GM12878 (cell line): ENCODE data around the gene ANTXR1. TPM values are rescaled to one million over a fixed set of nuclear protein-coding genes. Genes with fewer than 3 reads are reported as not detected.

Source experiments
- ATAC-seq: fragments of 200-7000 bp; cut with Tn5 transposase; 3 replicates; pipeline ENCODE4 v1.9.1; 2020; ENCODE audit warnings: mild to moderate bottlenecking, moderate library complexity
- BruUV-seq: library from RNA; stranded (reverse); fragments of 400-500 nt; replicated peaks from 2 replicates; lab custom pipeline; 2021; lab: Mats Ljungman, UMichigan
- CTCF ChIA-PET: fragments of 300-600 bp; sonication (Branson Sonifier 250); formaldehyde crosslinking; extraction: SDS; loops from one replicate; lab custom pipeline; 2021; ENCODE audit warnings: inconsistent platforms; lab: Yijun Ruan, JAX
- POLR2A ChIA-PET: fragments of 350-600 bp; formaldehyde crosslinking; extraction: SDS; loops from one replicate; lab custom pipeline; 2021; ENCODE audit warnings: inconsistent platforms; lab: Charles Lee
- RAD21 ChIA-PET: fragments of 300-600 bp; sonication (Branson Sonifier 250); formaldehyde crosslinking; loops from one replicate; lab custom pipeline; 2023; ENCODE audit warnings: antibody characterized with exemption; ENCODE audit not compliant: unreplicated experiment; lab: Charles Lee
- SMC1A ChIA-PET: fragments of 300-600 bp; sonication (Branson Sonifier 250); formaldehyde crosslinking; loops from one replicate; lab custom pipeline; 2023; ENCODE audit not compliant: unreplicated experiment, uncharacterized antibody; lab: Charles Lee
- DNase-seq: peaks from one replicate; pipeline ENCODE4 v3.0.0-alpha.2; 2011; ENCODE audit warnings: low read depth, low spot score
- FAIRE-seq: peaks from 3 replicates; lab custom pipeline; 2011; peaks lifted over from hg19 to GRCh38; lab: Jason Lieb, UNC
- H2AFZ ChIP-seq: 2 replicates; pipeline ENCODE4 v1.6.0; 2011; ENCODE audit warnings: low read depth, low read length, control low read depth; ENCODE audit not compliant: control insufficient read depth
- H3K27ac ChIP-seq: 2 replicates; pipeline ENCODE4 v1.5.1; 2011; ENCODE audit warnings: control low read depth; ENCODE audit not compliant: control insufficient read depth, insufficient read depth
- H3K27me3 ChIP-seq, 2 experiments: replicated peaks in 1 of 2; 2 replicates each; pipeline versions ENCODE4 v1.6.0 to v1.6.1; 2011; ENCODE audit warnings: low read length in 1 of 2; ENCODE audit not compliant: control insufficient read depth in 2 of 2, insufficient read depth in 2 of 2
- H3K36me3 ChIP-seq, 2 experiments: 2 replicates each; pipeline ENCODE4 v1.5.1; 2011; ENCODE audit warnings: low read length in 1 of 2; ENCODE audit not compliant: control insufficient read depth in 2 of 2, insufficient read depth in 2 of 2
- H3K4me1 ChIP-seq: 2 replicates; pipeline ENCODE4 v1.6.1; 2011; ENCODE audit warnings: mild to moderate bottlenecking, low read length, moderate library complexity, mixed read lengths; ENCODE audit not compliant: control insufficient read depth, insufficient read depth
- H3K4me2 ChIP-seq: 2 replicates; pipeline ENCODE4 v1.6.0; 2011; ENCODE audit warnings: control low read depth; ENCODE audit not compliant: control insufficient read depth, insufficient read depth
- H3K4me3 ChIP-seq: fragments of 200-600 bp; sonication (generic); 2 replicates; pipeline ENCODE4 v1.5.1; 2016
- H3K79me2 ChIP-seq: 2 replicates; pipeline ENCODE4 v1.6.0; 2011; ENCODE audit warnings: low read length; ENCODE audit not compliant: control insufficient read depth, insufficient read depth
- H3K9ac ChIP-seq: 2 replicates; pipeline ENCODE4 v1.8.0; 2011; ENCODE audit warnings: low read length, control low read depth, mixed read lengths; ENCODE audit not compliant: control insufficient read depth, insufficient read depth
- H3K9me3 ChIP-seq: replicated peaks from 3 replicates; pipeline ENCODE4 v1.5.1; 2011; ENCODE audit warnings: mild to moderate bottlenecking, low read length; ENCODE audit not compliant: control insufficient read depth, insufficient read depth
- H4K20me1 ChIP-seq: 2 replicates; pipeline ENCODE4 v1.6.0; 2011; ENCODE audit not compliant: control insufficient read depth, insufficient read depth
- CHD2 ChIP-seq: IDR thresholded peaks from 2 replicates; pipeline ENCODE4 v1.6.1; 2011; ENCODE audit warnings: low read depth, low read length, improper control_type of control experiment, borderline replicate concordance
- FOS ChIP-seq: IDR thresholded peaks from 3 replicates; pipeline ENCODE4 v1.6.1; 2011; ENCODE audit warnings: borderline replicate concordance; ENCODE audit not compliant: insufficient read length; ENCODE audit errors: extremely low read depth
- IKZF1 ChIP-seq: fragments of 450-650 bp; conservative IDR thresholded peaks from 2 replicates; pipeline ENCODE4 v1.6.1; 2017; ENCODE audit warnings: antibody characterized with exemption, mild to moderate bottlenecking
- NFXL1 ChIP-seq: fragments of 450-650 bp; IDR thresholded peaks from 2 replicates; pipeline ENCODE4 v1.6.1; 2017; ENCODE audit warnings: antibody characterized with exemption, mild to moderate bottlenecking, borderline replicate concordance
- SREBF2 ChIP-seq: IDR thresholded peaks from 2 replicates; pipeline ENCODE4 v1.6.1; 2012; ENCODE audit warnings: mild to moderate bottlenecking, low read length
- WRNIP1 ChIP-seq: IDR thresholded peaks from 2 replicates; pipeline ENCODE4 v1.6.1; 2011; ENCODE audit warnings: low read depth, low read length, improper control_type of control experiment, borderline replicate concordance
- ZNF24 ChIP-seq: fragments of 450-650 bp; IDR thresholded peaks from 2 replicates; pipeline ENCODE4 v1.6.1; 2017; ENCODE audit warnings: antibody characterized with exemption, mild to moderate bottlenecking
- WGBS: methylation state at CpG from one replicate; pipeline ENCODE4 v1.1.6; 2016; ENCODE audit warnings: low lambda C conversion rate; ENCODE audit not compliant: insufficient replicate concordance, insufficient coverage; ENCODE audit errors: missing lambda C conversion rate; 5-methylcytosine and 5-hydroxymethylcytosine counted together
- in situ Hi-C: fragments of 300-500 bp; cut with MboI; formaldehyde crosslinking; loops from 9 replicates; pipeline ENCODE4 v1.14.3; 2018; ENCODE audit warnings: mixed read lengths
- intact Hi-C: fragments of 100-400 bp; cut with micrococcal nuclease; formaldehyde crosslinking; loops from one replicate; pipeline ENCODE4 v1.14.2; 2022; ENCODE audit not compliant: unreplicated experiment
- polyA plus RNA-seq, 11 experiments: library from polyadenylated mRNA; depleted of rRNA in 4 of 11; unstranded in 6 of 11; stranded (reverse) in 5 of 11; fragments of >200 nt; fragmentation: Nextera tagmentation in 4 of 11; fragmentation: Illumina TruSeq in 1 of 11; extraction: Ambion mirVana in 4 of 11; extraction: Trizol in 1 of 11; gene quantifications; 1 replicate in 1 of 11; 2 replicates in 10 of 11; pipeline versions ENCODE4 v1.2.1 to v1.2.3, GENCODE V29; 2011 to 2016; ENCODE audit warnings: inconsistent platforms in 2 of 11, missing spikeins in 2 of 11, low read depth in 1 of 11
- total RNA-seq, 4 experiments: library from RNA; depleted of rRNA in 3 of 4; stranded (reverse); fragments of >200 nt in 3 of 4; fragmentation: Illumina TruSeq in 1 of 4; extraction: Trizol in 1 of 4; gene quantifications; 2 replicates each; pipeline versions ENCODE4 v1.2.1 to v1.2.3, GENCODE V29; 2013 to 2021
- TF ChIP-seq, protein P1 (sequence below): fragments of 150-350 bp; IDR thresholded peaks from 2 replicates; pipeline ENCODE4 v1.6.1; 2014; ENCODE audit warnings: mild to moderate bottlenecking, low read depth, low read length
- TF ChIP-seq, protein P2 (sequence below): IDR thresholded peaks from 2 replicates; pipeline ENCODE4 v1.6.1; 2012; ENCODE audit warnings: low read depth, low read length, improper control_type of control experiment

The ANTXR1 gene
- total and polyA plus RNA-seq, 10 of the 15 experiments (the other 5 are each of a cell fraction or from before 2014, with no cell fraction given): 0.09 to 0.26 TPM; not detected in 8

DNA sequence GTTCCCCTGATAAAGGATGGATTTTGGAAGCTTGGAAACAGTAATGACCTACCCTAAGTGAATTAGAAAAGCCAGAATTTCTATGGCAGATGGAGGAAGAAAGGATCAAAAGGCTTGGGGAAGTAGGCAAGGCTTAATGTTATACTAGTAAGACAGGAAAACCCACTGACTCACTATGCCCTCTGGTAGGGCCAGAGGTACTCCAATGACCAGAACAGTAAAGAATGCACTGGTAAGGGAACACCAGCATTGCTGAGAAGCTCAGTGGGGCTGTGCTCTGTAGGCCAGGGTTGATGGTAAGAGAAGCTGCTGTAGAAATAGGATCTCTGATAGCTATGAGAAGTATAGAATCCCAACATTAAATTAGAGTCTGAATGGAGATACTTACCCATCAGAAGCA is 247.7 kb downstream of the ANTXR1 start (continued):
- TF ChIP-seq, protein P1, sequence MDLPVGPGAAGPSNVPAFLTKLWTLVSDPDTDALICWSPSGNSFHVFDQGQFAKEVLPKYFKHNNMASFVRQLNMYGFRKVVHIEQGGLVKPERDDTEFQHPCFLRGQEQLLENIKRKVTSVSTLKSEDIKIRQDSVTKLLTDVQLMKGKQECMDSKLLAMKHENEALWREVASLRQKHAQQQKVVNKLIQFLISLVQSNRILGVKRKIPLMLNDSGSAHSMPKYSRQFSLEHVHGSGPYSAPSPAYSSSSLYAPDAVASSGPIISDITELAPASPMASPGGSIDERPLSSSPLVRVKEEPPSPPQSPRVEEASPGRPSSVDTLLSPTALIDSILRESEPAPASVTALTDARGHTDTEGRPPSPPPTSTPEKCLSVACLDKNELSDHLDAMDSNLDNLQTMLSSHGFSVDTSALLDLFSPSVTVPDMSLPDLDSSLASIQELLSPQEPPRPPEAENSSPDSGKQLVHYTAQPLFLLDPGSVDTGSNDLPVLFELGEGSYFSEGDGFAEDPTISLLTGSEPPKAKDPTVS: no peak
- TF ChIP-seq FOS (no peak), IKZF1 (no peak), WRNIP1 (no peak)

DNA sequence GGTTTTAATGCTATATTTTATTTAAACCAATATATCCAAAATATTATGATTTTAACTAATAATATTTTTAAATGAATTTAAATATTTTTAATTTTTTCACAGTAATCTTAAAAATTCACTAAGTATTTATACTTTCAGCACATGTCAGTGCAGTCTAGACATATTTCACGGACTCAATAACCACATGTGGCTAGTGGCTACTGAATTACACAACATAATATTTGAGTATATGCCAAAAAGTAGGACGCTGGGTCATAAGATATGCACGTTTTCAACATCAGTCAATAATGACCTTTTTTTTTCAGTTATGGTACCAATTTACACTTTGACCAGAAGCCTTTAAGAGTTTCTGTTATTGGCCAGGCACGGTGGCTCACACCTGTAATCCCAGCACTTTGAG is 256.4 kb downstream of the ANTXR1 start:
- Histone ChIP-seq H3K4me3 (no peak overlapping the region), H3K9me3 (no peaks in the 10 kb centered on the region), H3K79me2 (no peaks in the 10 kb centered on the region), H3K9ac (no peak overlapping the region), H3K4me1 (no peaks in the 10 kb centered on the region), H3K4me2 (no peak overlapping the region), H4K20me1 (no peaks in the 10 kb centered on the region), H3K27ac (no peak overlapping the region), H3K27me3 (peaks cover 0 to 2% of the 10 kb centered on the region in 2 experiments; a peak in 1 of 4 replicates), H3K36me3 (no peaks in the 10 kb centered on the region), H2AFZ (no peak overlapping the region)
- intact Hi-C loops: no loop called here
- TF ChIP-seq CHD2 (no peak), ZNF24 (no peak), SREBF2 (no peak), NFXL1 (no peak)
- TF ChIP-seq, protein P2, sequence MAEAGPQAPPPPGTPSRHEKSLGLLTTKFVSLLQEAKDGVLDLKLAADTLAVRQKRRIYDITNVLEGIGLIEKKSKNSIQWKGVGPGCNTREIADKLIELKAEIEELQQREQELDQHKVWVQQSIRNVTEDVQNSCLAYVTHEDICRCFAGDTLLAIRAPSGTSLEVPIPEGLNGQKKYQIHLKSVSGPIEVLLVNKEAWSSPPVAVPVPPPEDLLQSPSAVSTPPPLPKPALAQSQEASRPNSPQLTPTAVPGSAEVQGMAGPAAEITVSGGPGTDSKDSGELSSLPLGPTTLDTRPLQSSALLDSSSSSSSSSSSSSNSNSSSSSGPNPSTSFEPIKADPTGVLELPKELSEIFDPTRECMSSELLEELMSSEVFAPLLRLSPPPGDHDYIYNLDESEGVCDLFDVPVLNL: no peak
- BruUV-seq: no TSS peak
- in situ Hi-C loops: no loop called here
- CTCF ChIA-PET: no interaction called here
- RAD21 ChIA-PET: no interaction called here
- no peak for DNase-seq
- no peak for FAIRE-seq
- ATAC-seq: no peak
- POLR2A ChIA-PET: no interaction called here
- WGBS: 21% methylated on average over 4 of the region's 4 CpGs
- SMC1A ChIA-PET: no interaction called here
